ENCODE data around the gene CCDC182.

Gene CCDC182

DNA sequence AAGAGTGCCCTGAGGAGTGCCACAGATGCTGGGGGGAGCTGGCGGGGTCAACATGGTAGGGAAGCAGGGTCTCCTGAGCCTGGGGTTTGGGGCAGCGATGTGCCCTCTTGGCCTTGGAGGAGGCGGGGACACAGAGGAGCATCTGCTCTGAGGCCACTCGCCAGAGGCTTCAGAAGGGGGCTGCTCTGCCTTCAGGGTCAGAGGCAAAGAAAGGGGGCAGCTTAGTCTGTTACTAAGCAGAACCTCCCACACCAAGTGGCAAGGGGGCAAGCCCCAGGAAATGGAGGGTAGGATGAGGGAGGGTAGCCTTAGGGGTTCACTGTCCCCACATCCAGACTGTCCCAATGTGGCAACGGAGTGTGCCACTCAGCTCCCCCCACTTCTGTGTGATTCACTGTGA is 18.3 kb downstream of the CCDC182 start:
- no peak for DNase-seq (ENCODE audit: low read depth)

- DNase-seq (ENCODE audit: low read depth): no peak
Measured at GRCh38 chr17:57726213-57726790, 18.8 kb downstream of the CCDC182 start.

- no peak for DNase-seq (ENCODE audit: low read depth)
Measured at GRCh38 chr17:57724729-57725125, 20.4 kb downstream of the CCDC182 start.

GRCh38 chr17:57724026-57724728 is 20.9 kb downstream of the CCDC182 start:
- no peak for DNase-seq (ENCODE audit: low read depth)

DNA sequence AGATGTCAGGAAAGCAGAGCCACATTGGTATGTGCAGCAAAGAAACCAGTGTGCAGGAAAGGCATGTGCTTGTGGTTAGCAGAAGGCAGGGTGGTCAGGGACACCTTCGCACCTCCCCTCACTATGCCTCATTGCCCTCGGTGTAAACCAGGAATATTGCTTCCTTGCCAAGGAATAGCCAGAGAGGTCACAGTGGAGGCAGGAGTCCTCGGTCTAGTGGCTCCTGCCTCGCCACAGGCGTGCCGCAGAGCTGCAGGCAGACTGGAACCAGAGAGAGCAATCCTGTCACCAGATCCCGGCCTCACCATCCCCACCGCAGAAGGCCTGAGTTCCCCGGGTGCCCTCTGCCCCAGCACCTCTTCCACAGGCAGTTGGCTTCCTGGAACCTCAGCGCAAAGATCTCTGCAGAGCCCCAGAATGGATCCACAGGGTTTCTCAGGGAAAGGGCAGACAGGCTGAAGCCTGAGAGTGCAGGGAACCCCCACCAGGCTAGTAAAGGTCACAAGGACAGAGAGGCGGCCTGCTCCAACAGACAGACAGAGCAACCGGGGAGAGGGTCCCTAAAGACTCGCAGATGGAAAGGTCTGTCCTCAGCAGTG is 21.6 kb downstream of the CCDC182 start:
- no peak for DNase-seq (ENCODE audit: low read depth)

GRCh38 chr17:57722704-57723043 is 22.4 kb downstream of the CCDC182 start:
- no peak for DNase-seq (ENCODE audit: low read depth)

- no peak for DNase-seq (ENCODE audit: low read depth)
Measured at GRCh38 chr17:57721967-57722703, 23.0 kb downstream of the CCDC182 start.

DNA sequence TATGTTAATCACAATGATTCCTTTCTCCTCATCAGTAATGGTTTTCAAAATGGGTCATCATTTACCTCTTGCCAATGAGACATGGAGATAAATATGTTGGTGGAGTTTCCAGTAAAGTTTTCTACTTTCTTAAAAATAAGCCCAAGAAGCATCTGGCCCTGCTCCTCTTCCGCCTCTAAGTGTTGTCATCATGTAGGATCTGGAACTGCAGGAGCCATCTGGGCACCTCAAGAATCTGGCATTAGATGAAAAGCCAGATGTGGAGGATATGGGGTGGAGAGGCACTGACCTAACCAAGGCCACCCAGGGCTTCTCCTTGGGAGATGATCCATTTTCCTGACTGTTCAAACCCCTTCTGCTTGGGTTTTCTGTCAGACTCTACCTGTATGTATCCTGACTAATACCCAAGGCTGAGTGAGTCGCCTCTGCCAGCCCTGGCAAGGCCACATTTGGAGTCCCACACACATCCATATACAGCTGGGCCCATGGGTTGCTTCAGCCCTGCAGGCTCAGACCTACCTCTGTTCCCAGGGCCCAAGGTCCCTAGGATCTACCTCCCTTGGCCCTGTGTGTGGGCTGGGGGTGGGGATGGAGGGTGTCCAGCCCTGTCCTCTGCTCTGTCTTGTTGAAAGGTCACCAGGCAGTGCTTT is 24.6 kb downstream of the CCDC182 start:
- DNase-seq (ENCODE audit: low read depth): no peak

- no peak for DNase-seq (ENCODE audit: low read depth)
Measured at GRCh38 chr17:57718878-57719277, 26.2 kb downstream of the CCDC182 start.

GRCh38 chr17:57715981-57716380 is 29.1 kb downstream of the CCDC182 start:
- no peak for DNase-seq (ENCODE audit: low read depth)

DNA sequence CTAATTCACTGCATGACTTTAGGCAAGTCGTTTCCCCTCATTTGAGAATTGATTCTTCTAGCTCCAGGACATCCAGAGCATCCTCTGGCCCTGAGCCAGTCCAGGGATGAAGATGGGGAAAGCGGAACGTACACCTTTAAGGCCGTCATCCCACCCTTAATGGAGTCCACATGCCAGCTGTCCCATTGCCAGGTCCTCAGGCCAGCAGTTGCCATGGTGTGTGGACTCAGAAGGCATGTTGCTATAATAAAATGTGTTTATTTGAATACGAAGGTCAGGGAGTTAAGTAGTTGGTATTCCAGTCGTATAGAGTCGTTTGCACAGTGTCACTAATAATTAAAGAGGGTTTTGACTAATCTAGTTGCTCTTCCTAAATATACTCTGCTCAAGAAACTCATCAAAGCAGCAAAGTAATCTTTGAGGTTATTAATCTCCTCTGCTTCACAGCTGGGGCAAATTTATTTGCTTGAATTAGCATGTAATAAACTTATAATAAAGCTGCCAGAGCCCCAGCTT is 30.4 kb downstream of the CCDC182 start:
- no peak for DNase-seq (ENCODE audit: low read depth)

GRCh38 chr17:57713140-57713539 is 32.0 kb downstream of the CCDC182 start:
- DNase-seq (ENCODE audit: low read depth): no peak

GRCh38 chr17:57708410-57708809 is 36.7 kb downstream of the CCDC182 start:
- DNase-seq (ENCODE audit: low read depth): no peak

- DNase-seq (ENCODE audit: low read depth): no peak
Measured at GRCh38 chr17:57707892-57708291, 37.2 kb downstream of the CCDC182 start.

GRCh38 chr17:57706761-57707160 is 38.3 kb downstream of the CCDC182 start:
- no peak for DNase-seq (ENCODE audit: low read depth)

DNA sequence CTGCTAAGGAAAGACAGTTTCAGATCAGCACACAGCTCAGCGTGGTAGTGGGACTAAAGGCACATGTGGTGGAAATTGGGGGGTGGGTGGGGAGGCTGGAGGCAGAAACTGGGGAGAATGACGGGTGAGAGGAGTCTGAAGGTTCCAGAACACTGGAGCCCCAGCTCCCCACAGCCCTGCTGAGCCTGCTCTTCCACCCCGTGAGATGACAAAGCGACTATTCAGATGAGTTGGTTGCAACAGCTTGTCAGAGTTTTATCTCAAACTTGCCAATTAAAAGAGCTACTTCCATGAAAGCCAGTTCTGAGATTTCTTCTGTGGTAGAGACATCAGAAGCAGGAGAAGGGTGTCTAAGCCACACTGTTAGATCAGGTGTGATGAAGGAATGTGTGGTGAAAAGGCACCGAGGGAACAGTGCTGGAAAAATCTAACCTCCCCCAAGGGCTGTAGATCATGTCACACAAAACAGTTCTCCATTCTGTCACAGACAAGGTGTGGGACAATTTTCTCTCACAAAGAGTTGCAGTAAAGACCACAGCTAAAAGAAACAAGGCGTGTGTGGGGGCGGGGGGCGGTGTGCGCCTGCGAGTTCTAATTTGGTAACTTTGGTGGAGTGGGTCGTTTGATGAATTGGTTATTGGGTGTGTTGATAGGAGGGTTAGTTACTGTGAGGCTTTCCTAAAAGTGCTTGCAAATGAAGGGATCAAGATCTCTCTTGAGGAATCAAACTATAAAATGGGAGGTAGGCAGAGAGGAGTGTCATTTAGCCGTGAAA is 39.0 kb downstream of the CCDC182 start:
- DNase-seq (ENCODE audit: low read depth): no peak

- DNase-seq (ENCODE audit: low read depth): no peak
Measured at GRCh38 chr17:57704448-57704847, 40.7 kb downstream of the CCDC182 start.

DNA sequence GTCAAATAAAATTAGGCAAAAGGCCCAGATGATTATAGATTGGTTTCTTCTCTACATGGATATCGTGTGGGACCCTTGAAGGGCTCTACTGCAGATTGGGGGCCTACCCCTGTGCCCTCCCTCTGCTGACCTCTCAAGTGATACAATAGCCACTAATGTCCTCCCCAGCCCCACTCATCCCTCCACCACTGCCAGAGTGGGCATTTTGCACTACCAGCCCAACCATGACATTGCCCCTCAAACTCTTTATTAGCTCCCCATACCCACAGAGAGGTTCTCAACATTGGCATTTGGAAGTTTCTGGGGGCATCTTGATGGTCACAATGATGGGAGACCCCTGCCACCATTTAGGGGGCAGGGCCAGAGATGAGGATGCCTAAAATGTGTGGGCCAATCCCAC is 41.8 kb downstream of the CCDC182 start:
- no peak for DNase-seq (ENCODE audit: low read depth)

DNA sequence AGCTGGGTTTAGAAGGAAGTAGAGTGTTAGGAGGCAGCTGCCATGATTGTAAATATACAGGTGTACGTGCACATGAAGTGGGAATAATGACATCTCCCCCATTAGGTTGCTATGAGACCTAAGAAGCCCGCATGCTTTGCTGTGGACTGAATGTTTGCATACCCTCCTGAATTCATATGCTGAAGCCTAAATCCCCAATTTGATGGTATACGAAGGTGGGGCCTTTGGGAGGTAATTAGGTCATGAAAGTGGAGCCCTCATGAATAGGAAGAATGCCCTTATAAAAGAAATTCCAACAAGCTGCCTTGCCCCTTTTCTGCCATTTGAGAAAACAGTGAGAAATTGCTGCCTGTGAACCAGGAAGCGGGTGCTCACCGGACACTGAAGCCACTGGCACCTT is 44.0 kb downstream of the CCDC182 start:
- no peak for DNase-seq (ENCODE audit: low read depth)

- DNase-seq (ENCODE audit: low read depth): no peak
Measured at GRCh38 chr17:57699751-57700219, 45.3 kb downstream of the CCDC182 start.
